GM18907 (cell line): Measurements from ENCODE around the gene AGAP1.
"Not testable (repeated sequence)": the region's sequence is repeated elsewhere in the genome, so short reads cannot be mapped to it uniquely, and the experiment has no call there.

Source experiments
- ATAC-seq: cut with Tn5 transposase; IDR thresholded peaks from one replicate; pipeline ENCODE4 v1.9.1; 2021; ENCODE audit warnings: mild to moderate bottlenecking, moderate library complexity; ENCODE audit not compliant: unreplicated experiment

Gene AGAP1

GRCh38 chr2:236073246-236073645, 579.4 kb downstream of the AGAP1 start:
- no peak for ATAC-seq

GRCh38 chr2:236073867-236074655, 580.2 kb downstream of the AGAP1 start:
- no peak for ATAC-seq

GRCh38 chr2:236075802-236076201, 582.0 kb downstream of the AGAP1 start:
- ATAC-seq, result no peak

GRCh38 chr2:236078297-236079255, 584.7 kb downstream of the AGAP1 start:
- no peak for ATAC-seq

DNA sequence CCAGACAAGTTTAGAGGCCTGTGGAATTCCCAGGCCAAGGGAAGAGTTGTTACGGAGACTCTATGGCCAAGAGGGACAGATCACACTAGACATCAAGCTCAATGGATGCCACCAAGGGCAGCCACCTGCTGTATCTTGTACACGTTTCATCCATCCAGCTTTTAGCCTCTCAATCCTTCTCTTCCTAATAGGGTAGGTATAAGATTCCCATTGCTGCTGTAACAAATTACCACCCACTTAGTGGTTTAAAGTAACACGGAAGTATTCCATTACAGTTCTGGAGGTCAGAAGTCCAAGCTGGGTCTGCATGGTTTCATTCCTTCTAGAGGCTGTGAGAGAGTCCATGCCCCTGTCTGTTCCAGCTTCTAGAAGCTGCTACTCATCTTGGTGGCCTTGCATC, 586.6 kb downstream of the AGAP1 start:
- ATAC-seq, result no peak

DNA sequence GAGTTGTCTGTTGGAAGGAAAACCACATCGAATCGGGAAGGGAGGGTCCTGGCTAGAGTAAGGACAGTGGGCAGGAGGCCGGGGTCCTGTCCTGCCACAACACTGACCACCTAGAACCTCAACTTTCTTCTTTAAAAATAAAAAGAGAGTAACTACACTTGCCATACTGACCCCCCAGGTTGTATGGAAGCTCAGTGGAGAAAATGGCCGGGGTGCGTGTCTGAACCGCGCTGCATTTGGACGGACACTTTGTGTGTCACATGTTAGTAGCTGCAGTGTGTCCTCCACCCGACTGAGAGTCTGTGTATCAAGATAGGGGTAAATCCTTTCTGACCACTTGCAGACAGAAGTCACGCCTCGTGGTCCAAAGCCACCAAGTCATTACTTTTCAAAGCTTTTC, 587.3 kb downstream of the AGAP1 start:
- ATAC-seq, result no peak

DNA sequence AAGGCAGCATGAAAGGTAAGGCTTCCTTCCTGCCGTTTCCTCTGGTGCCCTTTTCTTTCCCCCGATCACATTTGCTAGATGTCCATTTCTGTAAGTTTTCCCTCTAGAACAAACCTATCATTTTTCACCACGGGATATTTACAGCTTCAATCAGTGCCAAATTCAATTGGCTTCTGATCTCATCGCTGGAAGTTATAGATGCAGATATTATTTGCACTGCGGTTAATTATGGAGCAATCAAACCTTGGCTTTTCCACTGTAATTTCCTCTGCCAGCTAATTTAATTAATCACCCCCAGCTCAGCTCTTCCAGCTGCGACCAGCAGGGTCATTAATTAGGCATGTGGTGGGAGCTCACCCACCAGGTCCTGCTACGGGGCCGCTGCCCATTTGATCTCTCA, 588.2 kb downstream of the AGAP1 start:
- no peak for ATAC-seq

DNA sequence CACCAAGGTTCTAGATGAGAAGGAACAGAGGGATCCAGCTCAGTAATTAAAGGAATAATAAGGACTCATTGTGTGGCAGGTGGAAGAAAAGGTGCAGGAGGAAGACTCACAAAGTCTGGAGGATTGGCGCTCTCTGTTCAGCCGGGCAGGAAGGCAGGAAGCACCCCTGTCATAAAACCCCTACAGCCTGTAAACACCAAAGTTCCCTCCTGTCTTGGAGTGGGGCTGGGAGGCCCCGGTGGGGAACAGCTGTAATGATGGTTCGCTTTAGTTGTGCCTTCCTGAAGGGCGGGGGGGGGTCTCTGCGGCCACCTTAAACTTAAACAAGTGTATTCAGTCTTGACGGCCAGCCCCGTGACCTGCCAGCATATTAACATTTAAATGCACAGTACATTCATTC, 590.1 kb downstream of the AGAP1 start:
- no peak for ATAC-seq

GRCh38 chr2:236085211-236085610, 591.4 kb downstream of the AGAP1 start:
- ATAC-seq, result no peak

DNA sequence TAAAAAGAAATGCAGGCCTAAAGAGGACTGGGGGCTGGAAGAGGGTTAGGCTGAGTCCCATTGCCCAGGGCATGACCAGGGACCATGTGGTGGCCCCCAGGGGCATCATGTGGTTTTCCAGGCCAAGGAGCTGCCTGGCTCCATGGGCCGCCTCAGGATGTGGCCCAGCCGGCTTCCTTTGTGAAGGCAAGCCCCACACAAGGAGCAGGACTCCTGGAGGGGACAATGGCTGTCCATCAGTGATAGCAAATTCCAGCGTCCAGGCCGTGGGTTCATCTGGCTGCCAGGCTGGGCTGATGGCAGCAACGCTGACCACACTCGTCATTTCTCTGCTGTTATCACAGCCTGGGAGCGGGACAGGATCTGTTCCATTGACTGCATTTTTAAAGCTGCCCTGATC, 591.8 kb downstream of the AGAP1 start:
- ATAC-seq, result no peak

DNA sequence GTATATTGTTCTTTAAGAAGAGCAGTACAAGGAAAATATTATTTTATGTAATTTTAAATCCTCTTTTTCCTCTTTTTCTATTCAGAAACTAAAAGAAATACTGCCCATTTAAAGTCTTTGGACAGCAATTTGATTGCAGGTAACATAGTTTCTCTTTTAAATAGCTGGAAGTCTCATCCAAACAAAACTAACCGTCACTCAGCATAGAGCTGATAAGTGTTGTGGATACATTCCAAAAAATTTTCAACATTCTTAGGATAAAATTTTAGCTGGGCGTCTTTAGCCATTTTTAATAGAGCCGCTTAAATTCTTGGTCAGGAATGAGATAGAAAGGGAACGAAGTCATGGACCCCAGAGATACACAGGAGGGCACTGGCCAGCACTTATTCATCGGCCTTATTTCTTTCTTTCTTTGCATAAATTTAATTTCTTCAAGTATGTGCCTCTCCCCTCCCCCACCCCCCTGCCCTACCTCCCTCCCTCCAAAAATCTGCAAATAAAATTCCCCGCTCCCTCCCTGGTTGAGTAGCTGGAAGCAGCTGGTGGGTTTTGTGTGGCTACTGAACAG, 592.6 kb downstream of the AGAP1 start:
- no peak for ATAC-seq

DNA sequence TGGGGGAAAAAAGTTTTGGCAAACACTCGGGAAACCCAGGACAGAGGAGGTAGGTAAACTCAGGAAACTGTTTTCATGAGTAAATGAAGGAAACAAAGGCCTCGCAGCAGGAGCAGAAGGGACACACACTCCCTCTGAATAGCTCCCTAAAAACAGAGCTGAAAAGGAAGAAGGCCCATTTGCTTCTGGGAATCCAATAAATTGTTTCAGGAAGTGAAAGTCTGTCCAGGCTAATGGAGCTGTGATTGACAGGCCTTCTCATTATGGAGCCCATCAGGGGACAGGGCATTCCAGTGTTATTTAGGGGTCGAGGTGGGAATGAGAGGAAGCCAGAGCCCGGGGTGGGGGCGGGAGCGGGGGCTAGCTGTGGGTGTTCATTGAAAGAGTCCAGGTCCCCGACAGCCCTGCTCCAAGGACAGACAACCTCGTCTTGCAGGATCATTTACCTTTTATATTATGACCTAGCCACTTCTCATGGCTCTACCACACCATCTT, 593.2 kb downstream of the AGAP1 start:
- ATAC-seq, result no peak

DNA sequence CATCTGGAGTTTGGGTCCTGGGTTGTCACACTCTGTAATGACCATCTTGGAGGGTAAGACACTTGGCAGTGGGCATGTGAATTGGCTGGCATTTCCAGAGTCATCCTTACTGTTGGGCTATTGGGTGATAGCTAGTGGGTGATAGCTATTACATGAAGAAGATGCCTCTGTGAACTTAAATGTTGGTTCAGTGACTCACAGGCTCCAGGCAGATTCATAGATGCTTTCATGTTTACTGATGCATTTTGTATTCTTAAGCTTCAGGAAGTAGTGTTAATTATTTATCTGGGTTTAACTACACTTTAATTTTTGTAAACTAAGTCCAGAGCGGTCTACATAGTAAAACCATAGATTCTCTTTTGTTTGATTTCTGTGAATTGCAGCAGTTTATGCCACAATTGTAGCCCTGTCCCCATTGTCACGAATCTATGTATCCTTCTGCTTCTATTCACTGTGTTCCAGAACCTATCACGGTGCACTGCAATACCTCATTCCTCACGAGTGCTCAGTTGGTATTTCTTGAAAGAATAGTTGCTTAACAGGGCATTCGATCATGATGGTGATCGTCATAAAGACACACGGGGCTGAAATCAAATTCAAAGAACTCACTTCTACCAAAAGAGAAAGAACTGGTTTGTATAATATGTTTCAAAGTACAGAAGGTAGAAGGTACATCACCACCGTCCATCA, 594.7 kb downstream of the AGAP1 start:
- ATAC-seq, result no peak

GRCh38 chr2:236089271-236090026, 595.6 kb downstream of the AGAP1 start:
- no peak for ATAC-seq

DNA sequence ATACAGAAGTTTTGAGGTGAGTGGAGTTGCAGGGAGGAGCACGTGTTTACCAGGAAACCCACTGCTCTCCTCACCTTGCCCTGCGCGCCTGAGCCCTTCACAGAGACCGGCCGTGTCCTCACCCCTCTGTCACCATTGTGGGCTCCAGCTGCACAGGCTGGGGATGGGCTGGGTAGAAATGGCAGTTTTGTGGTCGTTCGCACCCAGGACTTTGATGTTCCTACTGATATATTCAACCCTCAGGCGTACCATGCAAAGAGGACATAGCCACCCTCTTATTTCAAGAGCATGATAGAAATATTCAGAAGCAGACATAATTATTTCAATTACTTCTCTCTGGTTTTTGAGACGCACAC, 596.2 kb downstream of the AGAP1 start:
- no peak for ATAC-seq

DNA sequence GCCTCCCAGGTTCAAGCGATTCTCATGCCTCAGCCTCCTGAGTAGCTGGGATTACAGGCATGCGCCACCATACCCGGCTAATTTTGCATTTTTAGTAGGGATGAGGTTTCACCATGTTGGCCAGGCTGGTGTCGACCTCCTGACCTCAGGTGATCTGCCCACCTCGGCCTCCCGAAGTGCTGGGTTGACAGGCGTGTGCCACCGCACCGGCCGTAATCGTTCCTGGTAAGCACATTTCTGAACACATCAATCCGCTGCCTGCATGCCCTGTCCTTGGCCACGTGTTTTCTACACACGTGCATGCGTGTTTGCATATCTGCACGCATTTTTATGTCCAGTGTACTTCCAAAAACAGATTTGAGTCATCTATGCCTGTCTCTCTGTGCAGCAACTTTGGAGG, 597.0 kb downstream of the AGAP1 start:
- not testable (repeated sequence) for ATAC-seq

DNA sequence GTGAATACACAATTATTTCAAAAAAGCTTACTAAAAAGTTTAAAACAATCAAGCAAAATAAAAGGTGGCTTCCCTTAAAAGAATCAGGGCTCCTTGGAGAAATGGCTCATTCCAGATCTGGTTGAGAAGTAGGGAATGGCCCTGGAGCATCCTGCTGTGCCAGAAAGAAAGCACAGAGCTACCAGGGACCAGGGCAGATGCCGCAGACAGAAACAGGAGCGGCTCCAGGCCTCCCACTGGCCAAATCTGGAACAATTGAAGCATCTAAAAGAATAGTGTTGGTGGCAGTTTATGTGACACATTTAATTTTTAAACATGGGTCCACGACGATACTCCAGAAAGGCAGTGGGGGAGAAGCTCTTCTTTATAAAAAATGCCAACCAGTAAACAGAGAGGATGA, 598.9 kb downstream of the AGAP1 start:
- no peak for ATAC-seq

GRCh38 chr2:236093134-236093533, 599.3 kb downstream of the AGAP1 start:
- ATAC-seq, result no peak

- ATAC-seq, result no peak
Observed at GRCh38 chr2:236095504-236095903, 601.7 kb downstream of the AGAP1 start.

GRCh38 chr2:236101311-236101950, 607.6 kb downstream of the AGAP1 start:
- no peak for ATAC-seq
